Lower lobe of right lung (tissue), 2 donors: Measurements from ENCODE around the gene VEGFA. TPM values are rescaled to one million over a fixed set of nuclear protein-coding genes. Genes with fewer than 3 reads are reported as not detected.

ENCODE experiments used
- ATAC-seq, 2 donors: fragments of 200-7000 bp; cut with Tn5 transposase; one replicate each; pipeline ENCODE4 v1.9.1; 2020 to 2022; ENCODE audit warnings: mild to moderate bottlenecking in 2 of 2, moderate library complexity in 2 of 2
- DNase-seq: peaks from one replicate; pipeline ENCODE4 v3.0.0-alpha.2; 2020
- H3K27ac ChIP-seq: fragments of 200-600 bp; one replicate; pipeline ENCODE4 v1.8.0; 2022
- H3K27me3 ChIP-seq: fragments of 200-600 bp; one replicate; pipeline ENCODE4 v1.8.0; 2022; ENCODE audit warnings: low read depth
- H3K36me3 ChIP-seq: fragments of 200-600 bp; one replicate; pipeline ENCODE4 v1.8.0; 2022; ENCODE audit warnings: mild to moderate bottlenecking
- H3K4me1 ChIP-seq: fragments of 200-600 bp; one replicate; pipeline ENCODE4 v1.8.0; 2022
- H3K4me3 ChIP-seq: fragments of 200-600 bp; one replicate; pipeline ENCODE4 v1.8.0; 2022; ENCODE audit warnings: mild to moderate bottlenecking
- H3K9me3 ChIP-seq: fragments of 200-600 bp; one replicate; pipeline ENCODE4 v1.8.0; 2022
- CTCF ChIP-seq: fragments of 200-600 bp; IDR thresholded peaks from one replicate; pipeline ENCODE4 v1.8.0; 2022; ENCODE audit warnings: antibody characterized with exemption, mild to moderate bottlenecking
- intact Hi-C: fragments of 100-400 bp; cut with DNase I; formaldehyde crosslinking; loops from one replicate; pipeline ENCODE4 v1.11.0; 2022
- total RNA-seq: library from RNA; stranded (reverse); fragmentation: NEBNext Ultra II Directional; extraction: Animal tissue kit (Norgen Biotek cat#: 25700); gene quantifications from one replicate; pipeline ENCODE4 v1.2.1, GENCODE V29; 2021
- donor health status: DM: no; HTN: yes; CAD: no; lungs with severe emphysema.

Gene VEGFA
- total RNA-seq, 1 donor from 2014 or later: 196 TPM

- Histone ChIP-seq H3K27ac (no peak overlapping the region), H3K9me3 (peaks cover 22% of the 10 kb centered on the region), H3K4me1 (peaks cover 3% of the 10 kb centered on the region), H3K36me3 (no peaks in the 10 kb centered on the region), H3K4me3 (no peak overlapping the region), H3K27me3 (no peaks in the 10 kb centered on the region)
- no peak for TF ChIP-seq CTCF
- intact Hi-C loops: no loop called here
- ATAC-seq (no peak), DNase-seq (no peak)
Measured at GRCh38 chr6:43730634-43731033, 39.4 kb upstream of the VEGFA start.

- H3K36me3 ChIP-seq: no peaks in the 10 kb centered on the region
- DNase-seq: no peak
- H3K4me3 ChIP-seq: no peak overlapping the region
- H3K9me3 ChIP-seq: peaks cover 22% of the 10 kb centered on the region
- intact Hi-C loops: no loop called here
- H3K27me3 ChIP-seq: no peaks in the 10 kb centered on the region
- no peaks in the 10 kb centered on the region for H3K4me1 ChIP-seq
- no peak for ATAC-seq
- no peak overlapping the region for H3K27ac ChIP-seq
- no peak for TF ChIP-seq CTCF
Measured at GRCh38 chr6:43733471-43734293, 36.3 kb upstream of the VEGFA start.

GRCh38 chr6:43734294-43734665, 35.7 kb upstream of the VEGFA start:
- ATAC-seq (no peak), DNase-seq (no peak)
- no peak overlapping the region for H3K4me3 ChIP-seq
- TF ChIP-seq CTCF: no peak
- H3K36me3 ChIP-seq: no peaks in the 10 kb centered on the region
- no peaks in the 10 kb centered on the region for H3K4me1 ChIP-seq
- intact Hi-C loops: no loop called here
- no peaks in the 10 kb centered on the region for H3K27me3 ChIP-seq
- H3K27ac ChIP-seq: no peak overlapping the region
- H3K9me3 ChIP-seq: peaks cover 22% of the 10 kb centered on the region

- Histone ChIP-seq H3K27me3 (no peaks in the 10 kb centered on the region), H3K9me3 (peaks cover 9% of the 10 kb centered on the region), H3K4me1 (no peaks in the 10 kb centered on the region), H3K4me3 (no peak overlapping the region), H3K36me3 (no peaks in the 10 kb centered on the region), H3K27ac (no peak overlapping the region)
- TF ChIP-seq CTCF: no peak
- intact Hi-C loops: no loop called here
- DNase-seq: no peak
- no peak for ATAC-seq
Measured at GRCh38 chr6:43735642-43736199, 34.3 kb upstream of the VEGFA start.

GRCh38 chr6:43736211-43736786, 33.7 kb upstream of the VEGFA start:
- Histone ChIP-seq H3K27ac (no peak overlapping the region), H3K4me3 (no peak overlapping the region), H3K36me3 (no peaks in the 10 kb centered on the region), H3K27me3 (no peaks in the 10 kb centered on the region), H3K9me3 (peaks cover 3% of the 10 kb centered on the region), H3K4me1 (no peaks in the 10 kb centered on the region)
- no peak for TF ChIP-seq CTCF
- DNase-seq (no peak), ATAC-seq (no peak)
- intact Hi-C loops: no loop called here
